Loucy (cell line): ENCODE results near the gene FAM50A.
A peak's percentile ranks its signal among the peaks of the same experiment; 100 is the strongest.

Source experiments
- H2AFZ ChIP-seq: fragments of 200-600 bp; sonication (generic); 2 replicates; pipeline ENCODE4 v1.6.0; 2016; ENCODE audit warnings: antibody characterized with exemption, mild to moderate bottlenecking, low read length, moderate library complexity
- H3F3A ChIP-seq: fragments of 200-600 bp; 2 replicates; pipeline ENCODE4 v1.6.0; 2016; ENCODE audit warnings: antibody characterized with exemption, low read depth, mild to moderate bottlenecking
- H3K27me3 ChIP-seq: fragments of 200-600 bp; sonication (generic); 2 replicates; pipeline ENCODE4 v1.6.1; 2014; ENCODE audit warnings: low read length, mild to moderate bottlenecking; ENCODE audit not compliant: insufficient read depth, poor library complexity, severe bottlenecking
- H3K36me3 ChIP-seq: fragments of 200-600 bp; sonication (generic); 2 replicates; pipeline ENCODE4 v1.6.1; 2016; ENCODE audit warnings: low read length; ENCODE audit not compliant: insufficient read depth
- H3K4me1 ChIP-seq: fragments of 200-600 bp; sonication (generic); 2 replicates; pipeline ENCODE4 v1.5.1; 2014; ENCODE audit warnings: low read length, mild to moderate bottlenecking; ENCODE audit not compliant: insufficient read depth, poor library complexity, severe bottlenecking
- H3K4me2 ChIP-seq: fragments of 200-600 bp; sonication (generic); 2 replicates; pipeline ENCODE4 v1.6.0; 2014; ENCODE audit warnings: antibody characterized with exemption, low read length, low read depth, mild to moderate bottlenecking; ENCODE audit not compliant: poor library complexity, severe bottlenecking
- H3K4me3 ChIP-seq: fragments of 200-600 bp; sonication (generic); 2 replicates; pipeline ENCODE4 v1.5.1; 2014; ENCODE audit warnings: low read length, mild to moderate bottlenecking, mixed read lengths; ENCODE audit not compliant: poor library complexity, severe bottlenecking
- H3K79me2 ChIP-seq: fragments of 200-600 bp; sonication (generic); 2 replicates; pipeline ENCODE4 v1.6.1; 2014; ENCODE audit warnings: low read length; ENCODE audit not compliant: insufficient read depth
- H3K9ac ChIP-seq: fragments of 200-600 bp; sonication (generic); 2 replicates; pipeline ENCODE4 v1.6.0; 2014; ENCODE audit warnings: mild to moderate bottlenecking, low read depth, low read length, moderate library complexity; ENCODE audit not compliant: poor library complexity, severe bottlenecking
- H3K9me2 ChIP-seq: fragments of 200-600 bp; sonication (generic); replicated peaks from 2 replicates; pipeline ENCODE4 v1.6.1; 2016; ENCODE audit warnings: low read depth, low read length, mixed read lengths
- H3K9me3 ChIP-seq: fragments of 200-600 bp; sonication (generic); 2 replicates; pipeline ENCODE4 v1.6.1; 2014; ENCODE audit warnings: mild to moderate bottlenecking, antibody characterized with exemption, low read length, low read depth; ENCODE audit not compliant: insufficient read depth
- H4K20me1 ChIP-seq: fragments of 200-600 bp; sonication (generic); 2 replicates; pipeline ENCODE4 v1.6.0; 2014; ENCODE audit warnings: antibody characterized with exemption, low read length, mild to moderate bottlenecking; ENCODE audit not compliant: insufficient read depth, poor library complexity, severe bottlenecking
- CTCF ChIP-seq: fragments of 200-600 bp; sonication (generic); conservative IDR thresholded peaks from 2 replicates; pipeline ENCODE4 v1.5.1; 2014; ENCODE audit warnings: mild to moderate bottlenecking, antibody characterized with exemption, low read length
- EZH2phosphoT487 ChIP-seq: fragments of 200-600 bp; IDR thresholded peaks from 2 replicates; pipeline ENCODE4 v1.6.1; 2018; ENCODE audit warnings: antibody characterized with exemption, mild to moderate bottlenecking, moderate library complexity, borderline replicate concordance

Gene FAM50A

GRCh38 chrX:154412468-154412867 is 31.5 kb upstream of the FAM50A start:
- H3K9ac ChIP-seq = peak overlapping the region; percentile 93

GRCh38 chrX:154413142-154413541 is 30.8 kb upstream of the FAM50A start:
- peak overlapping the region; percentile 93 for H3K9ac ChIP-seq
- H4K20me1 ChIP-seq = no peaks in the 10 kb centered on the region
- no peaks in the 10 kb centered on the region for H3K9me2 ChIP-seq
- H3K4me1 ChIP-seq = no peaks in the 10 kb centered on the region
- no peaks in the 10 kb centered on the region for H3K9me3 ChIP-seq
- peaks cover 8% of the 10 kb centered on the region; the same call in 1 of the 2 replicates for H3K79me2 ChIP-seq
- no peaks in the 10 kb centered on the region for H3K27me3 ChIP-seq
- peak overlapping the region; percentile 84 for H3K4me2 ChIP-seq
- no peaks in the 10 kb centered on the region for H3F3A ChIP-seq
- no peaks in the 10 kb centered on the region for H3K36me3 ChIP-seq
- no peak overlapping the region for H2AFZ ChIP-seq
- TF ChIP-seq CTCF = no peak
- no peak for TF ChIP-seq EZH2phosphoT487
- H3K4me3 ChIP-seq = peak overlapping the region; percentile 92

More at GRCh38 chrX:154412468-154412867, 31.5 kb upstream of the FAM50A start:
- H2AFZ ChIP-seq = peak overlapping the region; percentile 75; the same call in 1 of the 2 replicates
- H3K4me3 ChIP-seq = peak overlapping the region; percentile 92
- H3K4me2 ChIP-seq = peak overlapping the region; percentile 84
- H3F3A ChIP-seq = no peaks in the 10 kb centered on the region
- TF ChIP-seq EZH2phosphoT487 = no peak
- no peak for TF ChIP-seq CTCF
- no peaks in the 10 kb centered on the region for H3K27me3 ChIP-seq
- H3K36me3 ChIP-seq = no peaks in the 10 kb centered on the region
- peaks cover 8% of the 10 kb centered on the region; the same call in 1 of the 2 replicates for H3K79me2 ChIP-seq
- H3K9me2 ChIP-seq = no peaks in the 10 kb centered on the region
- H4K20me1 ChIP-seq = no peaks in the 10 kb centered on the region
- no peaks in the 10 kb centered on the region for H3K4me1 ChIP-seq
- no peaks in the 10 kb centered on the region for H3K9me3 ChIP-seq

GRCh38 chrX:154417157-154417556 is 26.8 kb upstream of the FAM50A start:
- H3K36me3 ChIP-seq = no peaks in the 10 kb centered on the region
- H3K9me3 ChIP-seq = no peaks in the 10 kb centered on the region
- TF ChIP-seq EZH2phosphoT487 (no peak), CTCF (no peak)
- peaks cover 8% of the 10 kb centered on the region; the same call in 1 of the 2 replicates for H3K79me2 ChIP-seq
- H3K9ac ChIP-seq = no peak overlapping the region
- H3K4me2 ChIP-seq = no peak overlapping the region
- no peak overlapping the region for H3K4me3 ChIP-seq
- H4K20me1 ChIP-seq = no peaks in the 10 kb centered on the region
- no peaks in the 10 kb centered on the region for H3K9me2 ChIP-seq
- no peaks in the 10 kb centered on the region for H3K27me3 ChIP-seq
- no peak overlapping the region for H2AFZ ChIP-seq
- H3K4me1 ChIP-seq = no peaks in the 10 kb centered on the region
- no peaks in the 10 kb centered on the region for H3F3A ChIP-seq
